Measurements from ENCODE around the gene C4BPA. TPM values are rescaled to one million over a fixed set of nuclear protein-coding genes. Genes with fewer than 3 reads are reported as not detected.

C4BPA gene
- total RNA-seq, 2 experiments from 2014 or later, result not detected

DNA sequence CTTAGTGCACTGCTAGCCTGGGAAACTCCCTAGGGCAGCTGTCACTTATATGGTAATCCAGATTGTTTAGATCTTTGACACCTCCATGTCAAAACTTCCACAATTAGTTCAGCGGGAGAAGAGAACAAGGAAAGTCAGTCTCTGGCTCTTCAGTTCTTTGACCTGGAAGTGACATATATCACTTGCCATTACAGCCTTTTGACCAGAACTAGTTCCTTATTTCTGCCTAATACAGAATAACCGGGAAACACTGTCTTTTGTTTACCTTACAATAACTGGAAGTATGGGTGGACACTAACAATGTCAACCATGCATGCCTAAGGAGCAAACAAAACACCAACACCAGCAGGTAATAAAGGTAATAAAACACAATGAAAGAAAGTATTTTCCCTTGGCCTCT lies 68.3 kb downstream of the C4BPA start:
- no peak for DNase-seq
- Mint-ChIP-seq H3K9me3 (peaks cover 4% of the 10 kb centered on the region), H3K36me3 (ENCODE audit: low read depth) (no peaks in the 10 kb centered on the region), H3K27ac (no peak overlapping the region), H3K27me3 (ENCODE audit: low read depth) (no peaks in the 10 kb centered on the region), H3K4me1 (ENCODE audit: low read depth) (no peaks in the 10 kb centered on the region), H3K4me3 (no peak overlapping the region)
- intact Hi-C loops (cut with micrococcal nuclease), result no loop called here
- CTCF ChIA-PET, result no interaction called here

- no peak overlapping the region for H3K4me3 Mint-ChIP-seq
- H3K36me3 Mint-ChIP-seq (ENCODE audit: low read depth), result no peaks in the 10 kb centered on the region
- no peak overlapping the region for H3K27ac Mint-ChIP-seq
- intact Hi-C loops (cut with micrococcal nuclease), result no loop called here
- CTCF ChIA-PET, result no interaction called here
- H3K4me1 Mint-ChIP-seq (ENCODE audit: low read depth), result no peaks in the 10 kb centered on the region
- no peak for DNase-seq
- peaks cover 4% of the 10 kb centered on the region for H3K9me3 Mint-ChIP-seq
- no peaks in the 10 kb centered on the region for H3K27me3 Mint-ChIP-seq (ENCODE audit: low read depth)
Observed at GRCh38 chr1:207172885-207173284, 68.9 kb downstream of the C4BPA start.

DNA sequence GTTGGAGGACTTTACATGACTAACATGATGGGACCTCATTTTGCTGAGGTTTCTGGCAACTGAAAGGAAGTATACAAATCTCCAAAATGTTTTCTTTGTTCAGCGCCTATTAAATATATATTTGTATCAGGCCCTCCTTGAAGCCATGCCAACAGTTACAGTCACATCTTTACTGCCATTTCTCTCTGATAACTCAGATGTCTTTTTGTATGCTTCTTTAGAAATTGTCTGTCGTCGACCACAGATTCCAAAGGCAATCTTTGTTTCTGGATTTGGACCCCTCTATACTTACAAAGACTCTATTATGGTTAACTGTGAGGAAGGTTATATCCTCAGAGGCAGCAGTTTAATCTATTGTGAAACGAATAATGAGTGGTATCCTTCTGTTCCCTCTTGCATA lies 69.4 kb downstream of the C4BPA start:
- no peak overlapping the region for H3K27ac Mint-ChIP-seq
- H3K9me3 Mint-ChIP-seq, result peaks cover 4% of the 10 kb centered on the region
- H3K4me3 Mint-ChIP-seq, result no peak overlapping the region
- intact Hi-C loops (cut with micrococcal nuclease), result no loop called here
- H3K36me3 Mint-ChIP-seq (ENCODE audit: low read depth), result no peaks in the 10 kb centered on the region
- no peak for DNase-seq
- H3K27me3 Mint-ChIP-seq (ENCODE audit: low read depth), result no peaks in the 10 kb centered on the region
- no peaks in the 10 kb centered on the region for H3K4me1 Mint-ChIP-seq (ENCODE audit: low read depth)
- CTCF ChIA-PET, result no interaction called here

- DNase-seq, result no peak
- no peaks in the 10 kb centered on the region for H3K27me3 Mint-ChIP-seq (ENCODE audit: low read depth)
- intact Hi-C loops (cut with micrococcal nuclease), result no loop called here
- CTCF ChIA-PET, result interaction anchor here (0.8 kb wide), 1 partner anchor 229 kb away, joined by 3 read pairs; no protein-coding TSS in a partner anchor
- no peaks in the 10 kb centered on the region for H3K36me3 Mint-ChIP-seq (ENCODE audit: low read depth)
- H3K4me1 Mint-ChIP-seq (ENCODE audit: low read depth), result no peaks in the 10 kb centered on the region
- H3K4me3 Mint-ChIP-seq, result no peak overlapping the region
- H3K9me3 Mint-ChIP-seq, result no peaks in the 10 kb centered on the region
- H3K27ac Mint-ChIP-seq, result no peak overlapping the region
Observed at GRCh38 chr1:207174913-207175312, 70.9 kb downstream of the C4BPA start.

DNA sequence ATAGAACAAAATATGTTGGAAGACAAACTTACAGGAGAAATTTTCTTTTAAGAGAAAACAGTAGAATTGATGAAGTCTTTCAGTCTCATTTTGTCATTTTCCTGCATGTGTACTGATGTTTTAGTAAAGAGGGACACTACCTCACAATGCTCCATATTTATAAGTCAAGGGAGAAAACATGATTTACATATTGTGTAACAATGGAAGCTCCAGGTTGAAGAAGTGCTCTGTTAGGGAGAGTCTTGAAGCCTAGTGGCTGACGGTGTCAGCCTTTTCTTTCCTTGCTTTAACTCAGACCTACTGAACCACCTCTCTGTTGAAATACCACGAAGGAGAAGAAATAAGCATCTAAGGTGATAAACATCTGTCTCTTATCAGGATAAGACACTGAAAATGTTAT lies 75.0 kb downstream of the C4BPA start:
- Mint-ChIP-seq H3K9me3 (no peaks in the 10 kb centered on the region), H3K27ac (no peak overlapping the region), H3K4me3 (no peak overlapping the region), H3K27me3 (ENCODE audit: low read depth) (no peaks in the 10 kb centered on the region), H3K36me3 (ENCODE audit: low read depth) (no peaks in the 10 kb centered on the region), H3K4me1 (ENCODE audit: low read depth) (no peaks in the 10 kb centered on the region)
- intact Hi-C loops (cut with micrococcal nuclease), result no loop called here
- CTCF ChIA-PET, result no interaction called here
- DNase-seq, result no peak

- Mint-ChIP-seq H3K27me3 (ENCODE audit: low read depth) (no peaks in the 10 kb centered on the region), H3K36me3 (ENCODE audit: low read depth) (no peaks in the 10 kb centered on the region), H3K27ac (no peak overlapping the region), H3K4me3 (no peak overlapping the region), H3K4me1 (ENCODE audit: low read depth) (no peaks in the 10 kb centered on the region), H3K9me3 (no peaks in the 10 kb centered on the region)
- intact Hi-C loops (cut with micrococcal nuclease), result loop anchor here (1.0 to 5.0 kb wide), 3 partner anchors 100 to 317 kb away; no protein-coding TSS in a partner anchor
- DNase-seq, result no peak
- CTCF ChIA-PET, result interaction anchor here (1.8 kb wide), 1 partner anchor 223 kb away, joined by 6 read pairs; no protein-coding TSS in a partner anchor
Observed at GRCh38 chr1:207181847-207182246, 77.8 kb downstream of the C4BPA start.

- CTCF ChIA-PET, result no interaction called here
- no peaks in the 10 kb centered on the region for H3K36me3 Mint-ChIP-seq (ENCODE audit: low read depth)
- H3K27ac Mint-ChIP-seq, result no peak overlapping the region
- no peaks in the 10 kb centered on the region for H3K27me3 Mint-ChIP-seq (ENCODE audit: low read depth)
- peaks cover 15% of the 10 kb centered on the region for H3K4me1 Mint-ChIP-seq (ENCODE audit: low read depth)
- H3K4me3 Mint-ChIP-seq, result no peak overlapping the region
- peaks cover 8% of the 10 kb centered on the region for H3K9me3 Mint-ChIP-seq
- DNase-seq, result no peak
- intact Hi-C loops (cut with micrococcal nuclease), result no loop called here
Observed at GRCh38 chr1:207186503-207186902, 82.5 kb downstream of the C4BPA start.

DNA sequence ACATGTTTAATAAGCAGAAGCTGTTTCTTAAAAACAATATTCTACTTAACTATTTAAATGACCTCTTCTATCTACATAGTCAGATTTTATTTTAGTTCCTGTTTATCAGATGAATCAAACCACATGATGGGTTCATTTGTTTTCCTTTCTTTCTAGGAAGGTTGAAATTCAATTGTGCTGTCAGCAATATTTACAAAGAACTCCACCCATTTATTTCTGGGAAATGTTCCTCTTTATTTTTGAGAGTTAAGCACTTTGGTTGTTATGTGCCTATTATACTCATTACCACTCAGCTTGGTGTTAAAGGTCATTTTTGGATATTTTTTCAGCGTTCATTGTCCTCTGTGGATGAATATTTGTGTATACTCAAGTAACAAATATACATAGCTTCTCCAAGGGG lies 84.9 kb downstream of the C4BPA start:
- CTCF ChIA-PET, result interaction anchor here (1.5 kb wide), 1 partner anchor 105 kb away, joined by 4 read pairs; no protein-coding TSS in a partner anchor
- Mint-ChIP-seq H3K4me1 (ENCODE audit: low read depth) (peaks cover 15% of the 10 kb centered on the region), H3K36me3 (ENCODE audit: low read depth) (no peaks in the 10 kb centered on the region), H3K27ac (no peak overlapping the region), H3K4me3 (no peak overlapping the region), H3K27me3 (ENCODE audit: low read depth) (no peaks in the 10 kb centered on the region), H3K9me3 (peaks cover 8% of the 10 kb centered on the region)
- DNase-seq, result no peak
- intact Hi-C loops (cut with micrococcal nuclease), result no loop called here

GRCh38 chr1:207191061-207191460 lies 87.0 kb downstream of the C4BPA start:
- H3K36me3 Mint-ChIP-seq (ENCODE audit: low read depth), result no peaks in the 10 kb centered on the region
- peaks cover 8% of the 10 kb centered on the region for H3K9me3 Mint-ChIP-seq
- H3K27ac Mint-ChIP-seq, result no peak overlapping the region
- H3K4me1 Mint-ChIP-seq (ENCODE audit: low read depth), result peaks cover 15% of the 10 kb centered on the region
- no peaks in the 10 kb centered on the region for H3K27me3 Mint-ChIP-seq (ENCODE audit: low read depth)
- intact Hi-C loops (cut with micrococcal nuclease), result no loop called here
- CTCF ChIA-PET, result interaction anchor here (0.6 kb wide), 1 partner anchor 15 kb away, joined by 3 read pairs; no protein-coding TSS in a partner anchor
- H3K4me3 Mint-ChIP-seq, result no peak overlapping the region
- DNase-seq, result no peak

- intact Hi-C loops (cut with micrococcal nuclease), result no loop called here
Observed at GRCh38 chr1:207191776-207192175, 87.7 kb downstream of the C4BPA start.

DNA sequence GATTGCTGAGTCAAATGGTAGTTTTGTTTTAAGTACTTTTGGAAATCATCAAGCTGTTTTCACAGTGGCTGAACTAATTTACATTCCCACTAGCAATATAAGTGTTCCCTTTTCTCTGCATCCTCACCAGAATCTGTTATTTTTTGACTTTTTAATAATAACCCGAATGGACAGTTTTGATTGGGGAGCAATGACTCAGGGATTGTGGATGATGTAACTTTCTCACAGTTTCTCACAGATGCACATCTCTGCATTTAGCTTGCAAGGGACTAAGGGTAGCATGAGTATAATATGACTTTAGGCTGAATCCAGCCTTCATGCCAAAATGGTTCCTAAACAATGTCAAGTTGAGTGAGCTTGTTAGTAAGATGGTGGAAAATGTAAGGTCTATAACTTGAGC lies 90.2 kb downstream of the C4BPA start:
- DNase-seq, result no peak

More at GRCh38 chr1:207191776-207192175, 87.7 kb downstream of the C4BPA start:
- H3K27ac Mint-ChIP-seq, result no peak overlapping the region
- CTCF ChIA-PET, result no interaction called here
- no peak overlapping the region for H3K4me3 Mint-ChIP-seq
- no peaks in the 10 kb centered on the region for H3K27me3 Mint-ChIP-seq (ENCODE audit: low read depth)
- DNase-seq, result no peak
- H3K4me1 Mint-ChIP-seq (ENCODE audit: low read depth), result peaks cover 15% of the 10 kb centered on the region
- H3K9me3 Mint-ChIP-seq, result peaks cover 8% of the 10 kb centered on the region
- no peaks in the 10 kb centered on the region for H3K36me3 Mint-ChIP-seq (ENCODE audit: low read depth)

More for the DNA sequence above, 90.2 kb downstream of the C4BPA start:
- Mint-ChIP-seq H3K9me3 (peaks cover 13% of the 10 kb centered on the region), H3K4me1 (ENCODE audit: low read depth) (peaks cover 9% of the 10 kb centered on the region), H3K27me3 (ENCODE audit: low read depth) (no peaks in the 10 kb centered on the region), H3K27ac (no peak overlapping the region), H3K36me3 (ENCODE audit: low read depth) (no peaks in the 10 kb centered on the region), H3K4me3 (no peak overlapping the region)
- intact Hi-C loops (cut with micrococcal nuclease), result no loop called here
- CTCF ChIA-PET, result interaction anchor here (1.3 kb wide), 1 partner anchor 12 kb away, joined by 3 read pairs; no protein-coding TSS in a partner anchor
